IPS-15b (cell line): Measurements from ENCODE around the gene CATSPER4.

Source experiments
- H3K27me3 ChIP-seq: one replicate; pipeline ENCODE4 v1.6.1; 2013; ENCODE audit warnings: low read length; ENCODE audit not compliant: control insufficient read depth, insufficient read depth
- H3K36me3 ChIP-seq: one replicate; pipeline ENCODE4 v1.6.1; 2013; ENCODE audit warnings: low read length; ENCODE audit not compliant: control insufficient read depth, insufficient read depth
- H3K4me1 ChIP-seq: one replicate; pipeline ENCODE4 v1.6.1; 2013; ENCODE audit warnings: mild to moderate bottlenecking, low read length; ENCODE audit not compliant: control insufficient read depth, insufficient read depth
- H3K4me3 ChIP-seq: one replicate; pipeline ENCODE4 v1.5.1; 2013; ENCODE audit warnings: low read depth, low read length
- H3K9ac ChIP-seq: one replicate; pipeline ENCODE4 v1.6.1; 2013; ENCODE audit warnings: low read depth, mild to moderate bottlenecking, low read length
- H3K9me3 ChIP-seq: one replicate; pipeline ENCODE4 v1.6.1; 2013; ENCODE audit warnings: mild to moderate bottlenecking, low read length; ENCODE audit not compliant: control insufficient read depth, insufficient read depth

CATSPER4 gene

GRCh38 chr1:26184086-26184485 is 6.3 kb upstream of the CATSPER4 start:
- Histone ChIP-seq H3K27me3 (no peaks in the 10 kb centered on the region), H3K9ac (no peak overlapping the region), H3K4me1 (no peaks in the 10 kb centered on the region), H3K4me3 (no peak overlapping the region), H3K36me3 (peaks cover 13% of the 10 kb centered on the region), H3K9me3 (no peaks in the 10 kb centered on the region)

DNA sequence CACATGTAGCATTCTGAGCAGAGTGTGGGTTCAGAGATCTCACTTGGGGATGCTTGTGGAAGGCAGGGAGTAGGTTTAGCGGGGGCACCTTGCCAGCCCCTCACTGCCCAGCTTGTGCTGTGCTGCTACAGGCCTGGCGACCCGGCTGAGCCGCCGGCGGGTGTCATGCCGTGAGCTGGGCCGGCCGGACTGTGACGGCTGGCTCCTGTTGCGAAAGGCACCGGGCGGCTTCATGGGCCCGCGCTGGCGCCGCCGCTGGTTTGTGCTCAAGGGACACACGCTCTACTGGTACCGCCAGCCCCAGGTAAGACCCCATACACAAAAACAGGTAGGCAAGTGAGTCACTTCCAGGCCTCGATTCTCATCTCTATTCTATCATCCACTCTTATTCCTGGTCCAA is 5.5 kb upstream of the CATSPER4 start:
- no peak overlapping the region for H3K9ac ChIP-seq
- H3K4me3 ChIP-seq, result no peak overlapping the region
- peaks cover under 1% of the 10 kb centered on the region for H3K4me1 ChIP-seq
- H3K27me3 ChIP-seq, result no peaks in the 10 kb centered on the region
- no peaks in the 10 kb centered on the region for H3K9me3 ChIP-seq
- peaks cover 16% of the 10 kb centered on the region for H3K36me3 ChIP-seq

DNA sequence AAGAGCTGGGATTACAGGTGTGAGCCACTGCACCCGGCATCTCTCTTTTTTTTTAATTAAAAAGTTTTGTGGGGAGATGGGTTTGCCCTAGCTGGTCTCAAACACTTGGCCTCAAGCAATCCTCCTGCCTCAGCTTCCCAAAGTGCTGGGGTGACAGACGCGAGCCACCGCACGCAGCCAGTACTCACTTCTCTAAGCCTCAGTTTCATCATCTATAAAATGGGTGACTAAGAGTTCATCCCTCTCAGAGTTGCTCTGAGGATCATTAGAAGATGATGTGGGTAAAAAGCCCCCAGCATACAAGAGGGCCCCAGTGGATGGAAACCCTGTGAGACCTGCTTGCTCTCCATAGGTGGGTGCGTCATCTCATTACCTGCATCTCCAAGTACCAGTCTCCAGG is 2.5 kb upstream of the CATSPER4 start:
- Histone ChIP-seq H3K4me3 (no peak overlapping the region), H3K36me3 (peaks cover 12% of the 10 kb centered on the region), H3K9me3 (no peaks in the 10 kb centered on the region), H3K9ac (no peak overlapping the region), H3K4me1 (peaks cover 4% of the 10 kb centered on the region), H3K27me3 (no peaks in the 10 kb centered on the region)

DNA sequence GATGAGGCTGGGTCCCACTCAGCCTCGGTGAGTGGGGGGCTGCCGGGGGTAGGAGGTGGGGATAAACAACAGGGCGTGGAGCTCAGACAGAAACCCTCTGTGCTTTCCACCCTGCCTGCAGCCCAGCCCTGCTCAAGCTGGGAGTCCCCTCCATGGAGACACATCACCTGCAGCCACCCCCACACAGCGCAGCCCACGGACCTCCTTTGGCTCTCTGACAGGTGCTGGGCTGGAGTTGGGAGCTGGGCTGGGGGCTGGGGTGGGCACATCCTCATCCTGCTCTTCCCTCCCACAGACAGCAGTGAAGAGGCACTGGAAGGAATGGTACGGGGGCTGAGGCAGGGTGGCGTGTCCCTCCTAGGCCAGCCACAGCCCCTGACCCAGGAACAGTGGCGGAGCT is 1.9 kb upstream of the CATSPER4 start:
- Histone ChIP-seq H3K4me3 (no peak overlapping the region), H3K4me1 (peaks cover 4% of the 10 kb centered on the region), H3K9me3 (no peaks in the 10 kb centered on the region), H3K36me3 (peaks cover 12% of the 10 kb centered on the region), H3K27me3 (no peaks in the 10 kb centered on the region), H3K9ac (no peak overlapping the region)

DNA sequence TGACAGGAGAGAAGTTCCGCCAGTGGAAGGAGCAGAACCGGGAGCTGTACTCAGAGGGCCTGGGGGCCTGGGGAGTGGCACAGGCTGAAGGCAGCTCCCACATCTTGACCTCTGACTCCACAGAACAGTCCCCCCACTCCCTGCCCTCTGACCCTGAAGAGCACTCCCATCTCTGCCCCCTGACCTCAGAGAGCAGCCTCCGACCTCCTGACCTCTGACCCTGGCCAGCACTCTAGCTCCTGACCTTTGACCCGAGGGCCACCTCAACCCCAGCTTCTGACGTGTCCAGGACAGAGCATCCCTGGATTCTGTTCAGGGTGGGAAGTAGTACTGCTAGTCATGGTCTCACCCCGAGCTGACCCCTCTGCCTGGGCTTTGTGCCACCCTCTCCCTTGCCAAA is 1.1 kb upstream of the CATSPER4 start:
- no peaks in the 10 kb centered on the region for H3K27me3 ChIP-seq
- H3K4me1 ChIP-seq, result peaks cover 4% of the 10 kb centered on the region
- no peaks in the 10 kb centered on the region for H3K9me3 ChIP-seq
- no peak overlapping the region for H3K4me3 ChIP-seq
- H3K9ac ChIP-seq, result no peak overlapping the region
- peaks cover 12% of the 10 kb centered on the region for H3K36me3 ChIP-seq

- Histone ChIP-seq H3K9me3 (no peaks in the 10 kb centered on the region), H3K36me3 (peaks cover 11% of the 10 kb centered on the region), H3K4me1 (peaks cover 4% of the 10 kb centered on the region), H3K27me3 (no peaks in the 10 kb centered on the region), H3K9ac (no peak overlapping the region), H3K4me3 (no peak overlapping the region)
Measured at GRCh38 chr1:26189751-26190275, 589 bp upstream of the CATSPER4 start.

- H3K36me3 ChIP-seq, result peaks cover 9% of the 10 kb centered on the region
- H3K9me3 ChIP-seq, result no peaks in the 10 kb centered on the region
- H3K4me3 ChIP-seq, result no peak overlapping the region
- H3K4me1 ChIP-seq, result peaks cover 4% of the 10 kb centered on the region
- no peaks in the 10 kb centered on the region for H3K27me3 ChIP-seq
- H3K9ac ChIP-seq, result no peak overlapping the region
Measured at GRCh38 chr1:26191739-26192138, 1.3 kb downstream of the CATSPER4 start.

DNA sequence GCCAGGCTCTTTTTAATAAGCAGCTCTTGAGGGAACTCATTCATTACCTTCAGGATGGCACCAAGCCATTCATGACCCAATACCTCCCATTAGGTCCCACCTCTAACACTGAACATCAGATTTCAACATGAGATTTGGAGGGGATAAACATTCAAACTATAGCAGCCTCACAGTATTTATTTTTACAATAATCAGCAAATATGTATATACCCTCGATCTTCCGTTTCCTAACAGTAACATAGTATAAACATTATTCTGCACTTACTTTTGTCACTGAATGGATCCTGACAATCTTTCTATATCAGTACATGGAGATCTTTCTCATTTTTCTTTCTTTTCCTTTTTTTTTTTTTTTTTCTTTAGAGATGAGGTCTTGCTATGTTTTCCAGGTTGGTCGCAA is 5.4 kb downstream of the CATSPER4 start:
- H3K4me3 ChIP-seq, result no peak overlapping the region
- no peaks in the 10 kb centered on the region for H3K36me3 ChIP-seq
- no peaks in the 10 kb centered on the region for H3K9me3 ChIP-seq
- peaks cover 3% of the 10 kb centered on the region for H3K4me1 ChIP-seq
- no peak overlapping the region for H3K9ac ChIP-seq
- no peaks in the 10 kb centered on the region for H3K27me3 ChIP-seq

- Histone ChIP-seq H3K9ac (no peak overlapping the region), H3K4me1 (peaks cover 3% of the 10 kb centered on the region), H3K27me3 (no peaks in the 10 kb centered on the region), H3K4me3 (no peak overlapping the region), H3K36me3 (no peaks in the 10 kb centered on the region), H3K9me3 (no peaks in the 10 kb centered on the region)
Measured at GRCh38 chr1:26197301-26197700, 6.9 kb downstream of the CATSPER4 start.

GRCh38 chr1:26197813-26198212 is 7.4 kb downstream of the CATSPER4 start:
- H3K4me1 ChIP-seq, result peaks cover 3% of the 10 kb centered on the region
- no peaks in the 10 kb centered on the region for H3K36me3 ChIP-seq
- H3K27me3 ChIP-seq, result no peaks in the 10 kb centered on the region
- H3K9me3 ChIP-seq, result no peaks in the 10 kb centered on the region
- H3K9ac ChIP-seq, result no peak overlapping the region
- H3K4me3 ChIP-seq, result no peak overlapping the region

DNA sequence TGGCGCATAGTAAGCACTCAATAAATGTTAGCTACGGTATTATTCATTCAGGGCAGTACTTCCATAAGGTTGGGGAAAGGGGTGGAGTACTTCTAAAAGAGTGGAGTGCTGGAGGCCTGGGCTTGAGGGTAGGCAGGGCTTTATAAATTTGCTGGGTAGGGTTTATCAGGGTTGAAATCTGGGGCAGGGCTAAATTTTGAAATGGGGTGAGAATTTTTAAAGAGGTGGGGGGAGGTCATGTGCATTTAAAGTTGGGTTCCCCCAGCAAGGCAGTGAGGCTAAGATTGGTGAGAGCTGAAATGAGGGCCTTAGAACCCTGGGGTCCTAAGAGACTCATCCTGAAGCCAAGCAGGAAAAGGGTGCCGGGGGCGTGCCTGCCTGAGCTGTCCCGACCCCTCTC is 10.0 kb downstream of the CATSPER4 start:
- Histone ChIP-seq H3K9ac (no peak overlapping the region), H3K27me3 (no peaks in the 10 kb centered on the region), H3K36me3 (no peaks in the 10 kb centered on the region), H3K4me3 (peak overlapping the region; percentile 51), H3K4me1 (peaks cover 3% of the 10 kb centered on the region), H3K9me3 (no peaks in the 10 kb centered on the region)

DNA sequence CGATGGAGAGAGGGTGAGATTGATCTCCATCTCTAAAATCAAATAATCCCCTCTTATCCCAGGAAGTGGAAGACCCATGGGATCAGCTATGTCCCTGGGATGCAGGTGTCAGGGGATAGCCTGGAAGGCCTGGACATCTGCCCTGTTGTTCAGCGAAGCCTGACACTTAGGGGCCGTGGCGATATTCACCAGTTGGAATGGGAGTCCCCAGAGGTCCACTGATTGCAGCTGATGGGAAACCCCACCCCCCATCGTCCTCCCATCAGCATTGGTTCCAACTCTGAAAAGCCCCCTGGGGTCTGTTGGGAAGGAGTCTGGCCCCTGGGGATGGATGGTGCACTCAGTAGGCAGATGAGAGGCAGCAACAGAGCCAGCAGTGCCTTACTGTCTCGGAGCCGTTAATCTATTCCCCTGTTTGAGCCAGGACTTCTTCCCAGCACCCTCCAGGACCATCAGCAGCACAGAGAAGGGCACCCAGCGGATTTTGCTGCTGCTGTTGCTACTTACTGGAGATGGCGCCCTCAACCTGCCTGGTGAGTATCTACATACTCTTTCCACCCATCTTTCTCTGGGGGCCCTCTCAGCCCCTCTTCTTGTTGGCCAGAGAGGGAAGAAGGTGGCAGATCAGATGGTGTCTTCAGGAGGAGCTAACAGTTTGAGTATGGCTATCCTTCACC is 13.4 kb downstream of the CATSPER4 start:
- Histone ChIP-seq H3K9me3 (no peaks in the 10 kb centered on the region), H3K27me3 (no peaks in the 10 kb centered on the region), H3K4me1 (peaks cover 3% of the 10 kb centered on the region), H3K9ac (no peak overlapping the region), H3K36me3 (no peaks in the 10 kb centered on the region), H3K4me3 (no peak overlapping the region)
